NT2/D1 (cell line): Measurements from ENCODE around the gene TEX11.

Experiments used
- SUZ12 ChIP-seq: IDR thresholded peaks from 2 replicates; pipeline ENCODE4 v1.6.1; 2011; ENCODE audit not compliant: insufficient read length, insufficient read depth; ENCODE audit errors: extremely low read depth
- YY1 ChIP-seq: IDR thresholded peaks from 2 replicates; pipeline ENCODE4 v1.6.1; 2011; ENCODE audit not compliant: insufficient read length, insufficient read depth

GRCh38 chrX:70901465-70901864 lies 7.0 kb downstream of the TEX11 start:
- TF ChIP-seq YY1 (no peak), SUZ12 (no peak)
